Renal pelvis (tissue), 4 donors: ENCODE data around the gene NLN. TPM values are rescaled to one million over a fixed set of nuclear protein-coding genes. Genes with fewer than 3 reads are reported as not detected.
"Not testable (repeated sequence)": the region's sequence is repeated elsewhere in the genome, so short reads cannot be mapped to it uniquely, and the experiment has no call there.

Experiments
- DNase-seq: peaks from one replicate; pipeline ENCODE4 v3.0.0-alpha.2; 2013
- polyA plus RNA-seq, 3 donors: library from polyadenylated mRNA; unstranded; fragments of 120-200 nt; gene quantifications; one replicate each; pipeline ENCODE4 v1.2.1, GENCODE V29; 2013; ENCODE audit not compliant: insufficient read length in 3 of 3

NLN gene
- polyA plus RNA-seq, 3 donors, result 33.9 to 37.0 (median 35.4) TPM

GRCh38 chr5:65828022-65828896 lies 106.3 kb downstream of the NLN start:
- no peak for DNase-seq

GRCh38 chr5:65830856-65831255 lies 108.9 kb downstream of the NLN start:
- no peak for DNase-seq

GRCh38 chr5:65831276-65831675 lies 109.3 kb downstream of the NLN start:
- DNase-seq, result no peak

GRCh38 chr5:65832152-65832551 lies 110.1 kb downstream of the NLN start:
- no peak for DNase-seq

GRCh38 chr5:65832603-65833228 lies 110.7 kb downstream of the NLN start:
- DNase-seq, result no peak

- DNase-seq, result no peak
Measured at GRCh38 chr5:65833780-65834179, 111.8 kb downstream of the NLN start.

- no peak for DNase-seq
Measured at GRCh38 chr5:65834306-65834705, 112.3 kb downstream of the NLN start.

- DNase-seq, result no peak
Measured at GRCh38 chr5:65835191-65835590, 113.2 kb downstream of the NLN start.

GRCh38 chr5:65837139-65837538 lies 115.1 kb downstream of the NLN start:
- no peak for DNase-seq

- not testable (repeated sequence) for DNase-seq
Measured at GRCh38 chr5:65839170-65839569, 117.2 kb downstream of the NLN start.

- DNase-seq, result no peak
Measured at GRCh38 chr5:65840071-65840470, 118.1 kb downstream of the NLN start.

GRCh38 chr5:65844763-65845162 lies 122.8 kb downstream of the NLN start:
- not testable (repeated sequence) for DNase-seq

GRCh38 chr5:65846101-65846500 lies 124.1 kb downstream of the NLN start:
- DNase-seq, result no peak

- not testable (repeated sequence) for DNase-seq
Measured at GRCh38 chr5:65847019-65847418, 125.0 kb downstream of the NLN start.

GRCh38 chr5:65849918-65850317 lies 127.9 kb downstream of the NLN start:
- DNase-seq, result not testable (repeated sequence)

GRCh38 chr5:65854925-65855324 lies 132.9 kb downstream of the NLN start:
- no peak for DNase-seq

- no peak for DNase-seq
Measured at GRCh38 chr5:65855766-65856315, 133.8 kb downstream of the NLN start.

GRCh38 chr5:65856520-65856919 lies 134.5 kb downstream of the NLN start:
- no peak for DNase-seq

- no peak for DNase-seq
Measured at GRCh38 chr5:65858316-65858715, 136.3 kb downstream of the NLN start.

- no peak for DNase-seq
Measured at GRCh38 chr5:65861830-65862241, 139.8 kb downstream of the NLN start.

- no peak for DNase-seq
Measured at GRCh38 chr5:65862384-65862783, 140.4 kb downstream of the NLN start.

GRCh38 chr5:65863747-65864146 lies 141.7 kb downstream of the NLN start:
- DNase-seq, result no peak
